Subcutaneous abdominal adipose tissue (tissue), 5 donors: ENCODE measurements around the gene GARNL3.

ENCODE experiments used
- H3K27ac ChIP-seq: one replicate; pipeline ENCODE4 v1.7.0; 2013; ENCODE audit warnings: low read depth, mild to moderate bottlenecking, inconsistent platforms, low read length, moderate library complexity
- H3K27me3 ChIP-seq, 5 donors: one replicate each; pipeline ENCODE4 v1.7.0; 2013; ENCODE audit warnings: low read length in 5 of 5, inconsistent platforms in 1 of 5; ENCODE audit not compliant: control insufficient read depth in 5 of 5, insufficient read depth in 4 of 5
- H3K36me3 ChIP-seq, 5 donors: one replicate each; pipeline ENCODE4 v1.7.0; 2013; ENCODE audit warnings: low read length in 5 of 5; ENCODE audit not compliant: control insufficient read depth in 5 of 5, insufficient read depth in 5 of 5
- H3K4me1 ChIP-seq, 5 donors: one replicate each; pipeline ENCODE4 v1.7.0; 2013; ENCODE audit warnings: low read length in 5 of 5, mild to moderate bottlenecking in 3 of 5, moderate library complexity in 1 of 5; ENCODE audit not compliant: control insufficient read depth in 5 of 5, insufficient read depth in 5 of 5
- H3K4me3 ChIP-seq, 5 donors: one replicate each; pipeline ENCODE4 v1.7.0; 2013; ENCODE audit warnings: low read length in 5 of 5, low read depth in 1 of 5
- H3K9ac ChIP-seq, 5 donors: one replicate each; pipeline ENCODE4 v1.7.0; 2013; ENCODE audit warnings: low read length in 5 of 5, mild to moderate bottlenecking in 4 of 5, moderate library complexity in 3 of 5
- H3K9me3 ChIP-seq, 5 donors: one replicate each; pipeline ENCODE4 v1.7.0; 2013; ENCODE audit warnings: low read length in 5 of 5; ENCODE audit not compliant: control insufficient read depth in 5 of 5
- donor health status: healthy.
- donor health status: healthy.
- donor health status: healthy.
- donor health status: healthy.
- donor health status: healthy.

The GARNL3 gene

GRCh38 chr9:127397646-127398274, 133.2 kb downstream of the GARNL3 start:
- peak overlapping the region; percentile 53 to 81 (median 72) for H3K4me3 ChIP-seq
- peaks cover 0 to 29% (median 21%) of the 10 kb centered on the region in 5 donors for H3K4me1 ChIP-seq
- H3K27ac ChIP-seq: no peak overlapping the region
- no peaks in the 10 kb centered on the region for H3K9me3 ChIP-seq
- no peaks in the 10 kb centered on the region for H3K27me3 ChIP-seq
- peaks cover 0 to 30% (median 14%) of the 10 kb centered on the region in 5 donors for H3K36me3 ChIP-seq
- H3K9ac ChIP-seq: peak overlapping the region in 4 of 5 donors; percentile 67 to 83 (median 76)

GRCh38 chr9:127398275-127398647, 133.7 kb downstream of the GARNL3 start:
- Histone ChIP-seq H3K27ac (no peak overlapping the region), H3K4me1 (peaks cover 0 to 29% (median 21%) of the 10 kb centered on the region in 5 donors), H3K4me3 (peak overlapping the region; percentile 53 to 81 (median 72)), H3K36me3 (peaks cover 0 to 33% (median 14%) of the 10 kb centered on the region in 5 donors), H3K27me3 (no peaks in the 10 kb centered on the region), H3K9ac (peak overlapping the region in 4 of 5 donors; percentile 66 to 83 (median 74)), H3K9me3 (no peaks in the 10 kb centered on the region)

GRCh38 chr9:127398715-127399400, 134.3 kb downstream of the GARNL3 start:
- Histone ChIP-seq H3K9ac (peak overlapping the region in 4 of 5 donors; percentile 15 to 83 (median 53)), H3K9me3 (no peaks in the 10 kb centered on the region), H3K27me3 (no peaks in the 10 kb centered on the region), H3K36me3 (peaks cover 0 to 39% (median 18%) of the 10 kb centered on the region in 5 donors), H3K4me3 (peak overlapping the region in 3 of 5 donors; percentile 53 to 81 (median 72)), H3K27ac (no peak overlapping the region), H3K4me1 (peaks cover 0 to 29% (median 21%) of the 10 kb centered on the region in 5 donors)

- no peaks in the 10 kb centered on the region for H3K9me3 ChIP-seq
- H3K27me3 ChIP-seq: no peaks in the 10 kb centered on the region
- H3K4me1 ChIP-seq: peaks cover 0 to 29% (median 21%) of the 10 kb centered on the region in 5 donors
- peaks cover 0 to 49% (median 27%) of the 10 kb centered on the region in 5 donors for H3K36me3 ChIP-seq
- H3K9ac ChIP-seq: no peak overlapping the region
- no peak overlapping the region for H3K4me3 ChIP-seq
- H3K27ac ChIP-seq: no peak overlapping the region
These were observed 135.2 kb downstream of the GARNL3 start for GRCh38 chr9:127399736-127400269.

- H3K27me3 ChIP-seq: no peaks in the 10 kb centered on the region
- H3K36me3 ChIP-seq: peaks cover 0 to 76% (median 47%) of the 10 kb centered on the region in 5 donors
- H3K9ac ChIP-seq: no peak overlapping the region
- H3K4me1 ChIP-seq: peaks cover 0 to 16% (median 13%) of the 10 kb centered on the region in 5 donors
- H3K9me3 ChIP-seq: no peaks in the 10 kb centered on the region
- no peak overlapping the region for H3K4me3 ChIP-seq
- no peak overlapping the region for H3K27ac ChIP-seq
These were observed 138.0 kb downstream of the GARNL3 start for GRCh38 chr9:127402401-127403090.

- H3K4me3 ChIP-seq: no peak overlapping the region
- H3K27me3 ChIP-seq: no peaks in the 10 kb centered on the region
- H3K9ac ChIP-seq: no peak overlapping the region
- H3K9me3 ChIP-seq: no peaks in the 10 kb centered on the region
- peaks cover 0 to 5% (median 3%) of the 10 kb centered on the region in 5 donors for H3K4me1 ChIP-seq
- peaks cover 0 to 82% (median 48%) of the 10 kb centered on the region in 5 donors for H3K36me3 ChIP-seq
- H3K27ac ChIP-seq: no peak overlapping the region
These were observed 139.1 kb downstream of the GARNL3 start for GRCh38 chr9:127403507-127404192.

GRCh38 chr9:127404631-127405030, 140.1 kb downstream of the GARNL3 start:
- Histone ChIP-seq H3K36me3 (peaks cover 0 to 78% (median 48%) of the 10 kb centered on the region in 5 donors), H3K27me3 (no peaks in the 10 kb centered on the region)

GRCh38 chr9:127405344-127406125, 141.0 kb downstream of the GARNL3 start:
- no peaks in the 10 kb centered on the region for H3K27me3 ChIP-seq
- no peak overlapping the region for H3K4me3 ChIP-seq
- no peak overlapping the region for H3K27ac ChIP-seq
- no peaks in the 10 kb centered on the region for H3K4me1 ChIP-seq
- no peaks in the 10 kb centered on the region for H3K9me3 ChIP-seq
- H3K9ac ChIP-seq: no peak overlapping the region
- peaks cover 0 to 70% (median 45%) of the 10 kb centered on the region in 5 donors for H3K36me3 ChIP-seq

More at GRCh38 chr9:127404631-127405030, 140.1 kb downstream of the GARNL3 start:
- Histone ChIP-seq H3K27ac (no peak overlapping the region), H3K4me1 (no peaks in the 10 kb centered on the region), H3K9ac (no peak overlapping the region), H3K9me3 (no peaks in the 10 kb centered on the region), H3K4me3 (no peak overlapping the region)
